Testis (tissue), 3 donors: ENCODE results near the gene SLC26A11. TPM values are rescaled to one million over a fixed set of nuclear protein-coding genes. Genes with fewer than 3 reads are reported as not detected.

Experiments used
- DNase-seq: peaks from one replicate; pipeline ENCODE4 v3.0.0-alpha.2; 2019
- H3K27ac ChIP-seq, 2 donors: fragments of 200-600 bp; sonication (generic); one replicate each; pipeline ENCODE4 v1.5.1; 2019
- H3K27me3 ChIP-seq: fragments of 200-600 bp; sonication (generic); one replicate; pipeline ENCODE4 v1.5.1; 2019
- H3K36me3 ChIP-seq: fragments of 200-600 bp; sonication (generic); one replicate; pipeline ENCODE4 v1.5.1; 2017; ENCODE audit warnings: low read depth; ENCODE audit errors: missing control alignments
- H3K4me1 ChIP-seq: fragments of 200-600 bp; sonication (generic); one replicate; pipeline ENCODE4 v1.5.1; 2019
- H3K4me3 ChIP-seq, 2 donors: fragments of 200-600 bp; sonication (generic); one replicate each; pipeline ENCODE4 v1.5.1; 2017 to 2019
- H3K9me3 ChIP-seq: fragments of 200-600 bp; sonication (generic); one replicate; pipeline ENCODE4 v1.5.1; 2017
- POLR2A ChIP-seq: fragments of 450-650 bp; IDR thresholded peaks from one replicate; pipeline ENCODE4 v1.6.1; 2017; ENCODE audit warnings: antibody characterized with exemption, mild to moderate bottlenecking, moderate library complexity
- WGBS, 2 donors: methylation state at CpG; one replicate each; pipeline ENCODE4 v1.1.5; 2018; 5-methylcytosine and 5-hydroxymethylcytosine counted together
- intact Hi-C: fragments of 100-400 bp; cut with DNase I; formaldehyde crosslinking; loops from one replicate; pipeline ENCODE4 v1.15.1; 2023; ENCODE audit warnings: low total_unique reads
- polyA plus RNA-seq: library from polyadenylated mRNA; stranded (reverse); fragments of 350-450 nt; fragmentation: Illumina TruSeq; extraction: RNeasy Lipid Tissue Mini Kit (QIAGEN cat#74804); gene quantifications from one replicate; pipeline ENCODE4 v1.2.3, GENCODE V29; 2014; ENCODE audit warnings: low read depth, low replicate concordance; ENCODE audit not compliant: insufficient read depth
- total RNA-seq, 2 donors: library from RNA; depleted of rRNA; stranded (reverse); fragments of >200 nt; gene quantifications; one replicate each; pipeline ENCODE4 v1.2.3, GENCODE V29; 2016
- TF ChIP-seq, protein P1 (sequence below), 3 experiments: fragments of 450-650 bp in 2 of 3; fragments of 200-600 bp in 1 of 3; sonication (generic) in 1 of 3; IDR thresholded peaks; one replicate each; pipeline ENCODE4 v1.5.1; 2016 to 2019; ENCODE audit warnings: antibody characterized with exemption in 3 of 3, mild to moderate bottlenecking in 2 of 3, moderate library complexity in 1 of 3

SLC26A11 gene
- total and polyA plus RNA-seq, 3 donors from 2014 or later = 8.4 to 19.0 (median 16.9) TPM

DNA sequence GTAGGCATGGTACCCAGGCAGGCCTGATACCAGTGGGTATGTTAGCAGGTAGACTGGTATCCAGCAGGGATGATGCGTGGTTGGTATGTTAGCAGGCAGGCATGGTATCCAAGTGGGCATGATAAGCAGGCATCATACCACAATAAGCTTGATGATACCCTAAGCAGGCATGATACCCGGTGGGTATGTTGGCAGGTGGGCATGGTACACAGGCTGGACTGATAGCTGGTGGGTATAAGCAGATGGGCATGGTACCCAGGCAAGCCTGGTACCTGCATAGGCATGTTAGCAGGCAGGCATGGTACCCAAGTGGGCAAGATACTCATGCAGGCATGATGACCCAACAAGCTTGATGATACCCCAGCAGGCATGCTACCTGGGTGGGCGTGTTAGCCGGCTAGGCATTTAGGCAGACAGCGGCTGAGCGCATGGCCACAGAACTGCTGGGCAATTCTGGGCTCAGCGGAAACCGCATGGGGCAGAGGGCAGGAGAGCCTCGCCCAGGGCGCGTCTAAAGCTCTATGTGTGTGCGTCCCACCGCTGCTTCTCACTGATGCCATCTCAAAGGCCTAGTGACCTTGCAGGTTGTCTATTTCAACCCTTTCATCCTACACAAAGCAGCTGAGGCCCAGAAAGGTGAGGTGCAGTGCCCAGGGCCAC, 2.4 kb upstream of the SLC26A11 start:
- Histone ChIP-seq H3K4me3 (no peak overlapping the region), H3K9me3 (no peaks in the 10 kb centered on the region), H3K36me3 (no peaks in the 10 kb centered on the region), H3K27me3 (no peaks in the 10 kb centered on the region), H3K27ac (no peak overlapping the region), H3K4me1 (peaks cover 12% of the 10 kb centered on the region)
- 92 to 95% methylated on average over 12 to 13 of the region's 13 CpGs for WGBS, 2 donors
- TF ChIP-seq POLR2A = no peak
- TF ChIP-seq, protein P1, sequence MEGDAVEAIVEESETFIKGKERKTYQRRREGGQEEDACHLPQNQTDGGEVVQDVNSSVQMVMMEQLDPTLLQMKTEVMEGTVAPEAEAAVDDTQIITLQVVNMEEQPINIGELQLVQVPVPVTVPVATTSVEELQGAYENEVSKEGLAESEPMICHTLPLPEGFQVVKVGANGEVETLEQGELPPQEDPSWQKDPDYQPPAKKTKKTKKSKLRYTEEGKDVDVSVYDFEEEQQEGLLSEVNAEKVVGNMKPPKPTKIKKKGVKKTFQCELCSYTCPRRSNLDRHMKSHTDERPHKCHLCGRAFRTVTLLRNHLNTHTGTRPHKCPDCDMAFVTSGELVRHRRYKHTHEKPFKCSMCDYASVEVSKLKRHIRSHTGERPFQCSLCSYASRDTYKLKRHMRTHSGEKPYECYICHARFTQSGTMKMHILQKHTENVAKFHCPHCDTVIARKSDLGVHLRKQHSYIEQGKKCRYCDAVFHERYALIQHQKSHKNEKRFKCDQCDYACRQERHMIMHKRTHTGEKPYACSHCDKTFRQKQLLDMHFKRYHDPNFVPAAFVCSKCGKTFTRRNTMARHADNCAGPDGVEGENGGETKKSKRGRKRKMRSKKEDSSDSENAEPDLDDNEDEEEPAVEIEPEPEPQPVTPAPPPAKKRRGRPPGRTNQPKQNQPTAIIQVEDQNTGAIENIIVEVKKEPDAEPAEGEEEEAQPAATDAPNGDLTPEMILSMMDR (IDR thresholded peaks at IDR 0.05) = no peak
- DNase-seq = no peak
- intact Hi-C loops = no loop called here

DNA sequence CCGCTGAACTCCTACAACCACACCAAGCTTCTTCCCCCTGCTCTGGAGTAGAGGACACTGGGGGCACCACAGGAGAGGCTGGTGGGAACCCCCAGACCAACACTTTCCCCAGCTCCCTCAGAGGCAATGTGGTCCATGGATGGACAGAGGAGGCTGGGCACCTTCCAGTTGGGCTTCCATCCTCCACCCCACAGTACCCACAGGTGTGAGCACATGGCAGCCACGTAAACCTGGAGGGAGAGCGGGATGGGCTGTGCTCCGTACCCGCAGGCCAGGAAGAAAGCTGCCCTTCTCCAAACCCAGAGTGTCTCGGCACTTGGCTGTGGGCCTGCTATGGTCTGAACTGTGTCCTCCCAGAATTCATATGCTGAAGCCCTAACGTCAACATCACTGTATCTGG, 1.8 kb upstream of the SLC26A11 start:
- DNase-seq = no peak
- TF ChIP-seq, protein P1 (IDR thresholded peaks at IDR 0.05) = no peak
- no peak for TF ChIP-seq POLR2A
- H3K27ac ChIP-seq = no peak overlapping the region
- H3K4me3 ChIP-seq = no peak overlapping the region
- no peaks in the 10 kb centered on the region for H3K9me3 ChIP-seq
- peaks cover 12% of the 10 kb centered on the region for H3K4me1 ChIP-seq
- WGBS, 2 donors = 91 to 92% methylated on average over 7 of the region's 7 CpGs
- no peaks in the 10 kb centered on the region for H3K36me3 ChIP-seq
- intact Hi-C loops = no loop called here
- H3K27me3 ChIP-seq = no peaks in the 10 kb centered on the region

DNA sequence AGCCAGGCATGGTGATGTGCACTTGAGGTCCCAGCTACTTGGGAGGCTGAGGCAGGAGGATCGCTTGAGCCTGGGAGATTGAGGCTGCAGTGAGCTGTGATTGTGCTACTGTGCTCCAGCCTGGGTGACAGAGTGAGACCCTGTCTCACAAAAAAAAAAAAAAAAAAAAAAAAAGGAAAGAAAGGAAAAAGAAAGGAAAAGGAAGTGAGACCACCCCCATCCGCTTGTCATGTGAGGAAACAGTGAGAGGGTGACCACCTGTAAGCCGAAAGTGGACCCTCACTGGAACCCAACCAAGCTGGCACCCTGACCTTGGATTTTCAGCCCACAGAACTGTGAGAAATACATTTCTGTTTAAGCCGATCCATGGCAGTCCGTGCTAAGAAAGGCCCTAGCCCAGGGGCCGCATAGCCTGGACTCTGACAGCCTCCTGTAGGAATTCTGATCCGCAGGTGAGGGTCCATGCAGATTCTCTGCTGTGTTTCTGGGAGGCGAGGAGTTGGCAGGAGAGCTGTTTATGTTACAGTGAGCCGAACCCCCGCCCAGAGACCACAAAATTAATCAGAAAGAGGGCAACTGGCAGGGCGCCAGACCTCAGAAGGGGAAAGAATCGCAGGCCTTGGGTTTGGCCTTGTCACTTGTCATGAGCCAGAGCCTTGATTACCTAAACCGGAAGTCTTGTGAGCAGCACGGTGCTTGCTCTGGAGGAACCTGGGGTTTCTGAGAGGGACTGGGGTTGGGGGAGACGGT, 1.0 kb upstream of the SLC26A11 start:
- TF ChIP-seq, protein P1 (IDR thresholded peaks at IDR 0.05) = no peak
- no peak for TF ChIP-seq POLR2A
- no peaks in the 10 kb centered on the region for H3K36me3 ChIP-seq

DNA sequence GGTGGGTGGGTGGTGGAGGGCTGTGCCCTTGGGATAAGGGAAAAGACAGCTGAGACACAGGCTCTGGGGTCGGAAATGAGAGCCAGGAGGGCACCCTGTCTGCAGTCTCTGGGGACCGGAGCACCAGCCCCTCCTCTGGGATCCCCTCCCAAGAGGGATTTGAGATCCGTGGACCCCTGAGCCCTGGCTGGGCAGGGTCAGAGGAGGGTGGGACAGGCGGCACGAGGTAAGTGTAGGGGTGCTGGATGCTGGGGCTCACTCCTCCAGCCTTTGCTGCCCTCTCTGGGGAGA, 519 bp upstream of the SLC26A11 start:
- no peaks in the 10 kb centered on the region for H3K27me3 ChIP-seq
- H3K9me3 ChIP-seq = no peaks in the 10 kb centered on the region
- peak overlapping the region; percentile 86 to 87 for H3K27ac ChIP-seq
- H3K4me3 ChIP-seq = peak overlapping the region; percentile 79 to 81
- intact Hi-C loops = no loop called here
- no peak for TF ChIP-seq POLR2A
- TF ChIP-seq, protein P1 (IDR thresholded peaks at IDR 0.05) = no peak
- WGBS, 2 donors = 0 to 4% methylated on average over 5 of the region's 5 CpGs
- H3K4me1 ChIP-seq = peaks cover 12% of the 10 kb centered on the region
- H3K36me3 ChIP-seq = no peaks in the 10 kb centered on the region
- no peak for DNase-seq

More for the DNA sequence above, 1.0 kb upstream of the SLC26A11 start:
- 35 to 37% methylated on average over 15 of the region's 15 CpGs for WGBS, 2 donors
- Histone ChIP-seq H3K27me3 (no peaks in the 10 kb centered on the region), H3K9me3 (no peaks in the 10 kb centered on the region), H3K27ac (peak overlapping the region; percentile 86 to 87), H3K4me1 (peaks cover 12% of the 10 kb centered on the region), H3K4me3 (peak overlapping the region; percentile 79 to 81)
- peak; percentile 73 for DNase-seq
- intact Hi-C loops = no loop called here
